ENCODE measurements around the gene AVEN. TPM values are rescaled to one million over a fixed set of nuclear protein-coding genes. Genes with fewer than 3 reads are reported as not detected.
"Not testable (repeated sequence)": the region's sequence is repeated elsewhere in the genome, so short reads cannot be mapped to it uniquely, and the experiment has no call there.

AVEN gene
- total and polyA plus RNA-seq, 2 of the 4 experiments (the other 2 are of a cell fraction) = 9.1 to 17.6 TPM

GRCh38 chr15:34050385-34050784 is 11.4 kb upstream of the AVEN start:
- H2BK5ac ChIP-seq (ENCODE audit: low read depth, low read length, poor library complexity, severe bottlenecking); H3K23ac ChIP-seq (ENCODE audit: low read depth, low read length); H2BK120ac ChIP-seq (ENCODE audit: low read depth, low read length); H3K18ac ChIP-seq (ENCODE audit: low read depth, low read length); H3K27me3 ChIP-seq (ENCODE audit: control insufficient read depth, insufficient read depth, low read length); dilution Hi-C loops (cut with HindIII; ENCODE audit: low sequenced_read_pairs, unreplicated experiment); intact Hi-C loops (cut with micrococcal nuclease); CTCF ChIA-PET; H3K79me1 ChIP-seq (ENCODE audit: low read depth in 1 of 2, low read length in 2 of 2); H3K27ac ChIP-seq (ENCODE audit: insufficient read depth, low read length); H3K14ac ChIP-seq (replicated peaks; ENCODE audit: low read depth, low read length); H4K5ac ChIP-seq (ENCODE audit: low read depth, low read length); H3K4ac ChIP-seq (ENCODE audit: low read depth, low read length); H4K8ac ChIP-seq (ENCODE audit: low read depth in 2 of 2, low read length in 2 of 2); H2AK9ac ChIP-seq (replicated peaks; ENCODE audit: low read depth, low read length, poor library complexity); H2AFZ ChIP-seq (replicated peaks; ENCODE audit: low read length, poor library complexity); H2BK20ac ChIP-seq (ENCODE audit: low read depth, low read length); BruUV-seq (replicated peaks); in situ Hi-C loops (cut with MboI; ENCODE audit: low sequenced_read_pairs); H3K4me3 ChIP-seq (ENCODE audit: insufficient read depth, low read depth, low read length); H2AK5ac ChIP-seq (ENCODE audit: low read depth, low read length); H3K56ac ChIP-seq (ENCODE audit: extremely low read depth, insufficient read depth, low read length); ATAC-seq (ENCODE audit: low read depth); H3K9me3 ChIP-seq (ENCODE audit: control insufficient read depth, insufficient read depth, low read length); H3K36me3 ChIP-seq (ENCODE audit: control insufficient read depth, insufficient read depth, low read length); H2BK15ac ChIP-seq (ENCODE audit: low read depth, low read length); H4K20me1 ChIP-seq (ENCODE audit: insufficient read depth, low read length); DNase-seq; H3K9ac ChIP-seq (ENCODE audit: low read depth, low read length); H3K4me2 ChIP-seq (ENCODE audit: low read depth, low read length); H4K91ac ChIP-seq (ENCODE audit: insufficient read depth, low read depth, low read length): not testable (repeated sequence)
- H3K4me1 ChIP-seq (ENCODE audit: control insufficient read depth, insufficient read depth, low read length) = peaks cover 14% of the 10 kb centered on the region
- WGBS, 2 experiments (ENCODE audit: extremely low coverage in 2 of 2, insufficient read length in 1 of 2) = no CpG with 5 or more reads among the region's 1 CpG
- POLR2A ChIA-PET (ENCODE audit: unreplicated experiment) = interaction anchor here (0.6 kb wide), 1 partner anchor 159 kb away, joined by 4 read pairs; no protein-coding TSS in a partner anchor
- peaks cover 11% of the 10 kb centered on the region for H3K9me1 ChIP-seq (ENCODE audit: insufficient read depth, low read length)

Data from IMR-90 (cell line).